HepG2 (cell line): Measurements from ENCODE around the gene RAET1L. TPM values are rescaled to one million over a fixed set of nuclear protein-coding genes. Genes with fewer than 3 reads are reported as not detected.
A peak's percentile ranks its signal among the peaks of the same experiment; 100 is the strongest.

Experiments
- EEA1 ChIP-seq: sonication (generic); formaldehyde crosslinking; IDR thresholded peaks from 2 replicates; pipeline ENCODE4 v1.5.1; 2020; ENCODE audit warnings: mild to moderate bottlenecking, missing genetic modification reagents, borderline replicate concordance
- GABPB1 ChIP-seq: IDR thresholded peaks from 2 replicates; pipeline ENCODE4 v1.6.1; 2016; ENCODE audit warnings: mild to moderate bottlenecking, missing genetic modification reagents, moderate library complexity, missing compliant biosample characterization
- GTF3A ChIP-seq: sonication (generic); formaldehyde crosslinking; conservative IDR thresholded peaks from 2 replicates; pipeline ENCODE4 v1.4.0; 2020; ENCODE audit warnings: mild to moderate bottlenecking, missing genetic modification reagents
- IRX3 ChIP-seq: sonication (generic); formaldehyde crosslinking; IDR thresholded peaks from 2 replicates; pipeline ENCODE4 v1.8.1; 2023; ENCODE audit warnings: mild to moderate bottlenecking, low read depth, missing genetic modification reagents, borderline replicate concordance
- ISL2 ChIP-seq: sonication (generic); formaldehyde crosslinking; IDR thresholded peaks from 2 replicates; pipeline ENCODE4 v1.5.0; 2020; ENCODE audit warnings: missing genetic modification reagents
- MED1 ChIP-seq: sonication (generic); formaldehyde crosslinking; IDR thresholded peaks from 2 replicates; pipeline ENCODE4 v1.4.0; 2020; ENCODE audit warnings: missing genetic modification reagents
- NRL ChIP-seq: sonication (generic); formaldehyde crosslinking; IDR thresholded peaks from 2 replicates; pipeline ENCODE4 v1.5.0; 2020; ENCODE audit warnings: missing genetic modification reagents, mild to moderate bottlenecking, moderate library complexity, borderline replicate concordance
- SMAD1 ChIP-seq: sonication (generic); formaldehyde crosslinking; IDR thresholded peaks from 2 replicates; pipeline ENCODE4 v1.4.0; 2020; ENCODE audit warnings: missing genetic modification reagents, low read depth, mild to moderate bottlenecking, borderline replicate concordance
- TEAD3 ChIP-seq: optimal IDR thresholded peaks from 2 replicates; pipeline ENCODE3; 2016; ENCODE audit warnings: borderline replicate concordance
- ZBTB38 ChIP-seq: sonication (generic); formaldehyde crosslinking; IDR thresholded peaks from 2 replicates; pipeline ENCODE4 v1.5.1; 2020; ENCODE audit warnings: mild to moderate bottlenecking, missing genetic modification reagents
- ZFX ChIP-seq: sonication (generic); formaldehyde crosslinking; IDR thresholded peaks from 2 replicates; pipeline ENCODE4 v1.4.0; 2020; ENCODE audit warnings: mild to moderate bottlenecking, low read depth, missing genetic modification reagents, moderate library complexity
- ZNF441 ChIP-seq: sonication (generic); formaldehyde crosslinking; IDR thresholded peaks from 2 replicates; pipeline ENCODE4 v1.7.0; 2021; ENCODE audit warnings: missing genetic modification reagents, borderline replicate concordance
- ZNF468 ChIP-seq: sonication (generic); formaldehyde crosslinking; IDR thresholded peaks from 2 replicates; pipeline ENCODE4 v1.8.0; 2022; ENCODE audit warnings: mild to moderate bottlenecking, moderate library complexity, missing genetic modification reagents
- ZNF777 ChIP-seq: sonication (generic); formaldehyde crosslinking; IDR thresholded peaks from 2 replicates; pipeline ENCODE4 v1.4.0; 2020; ENCODE audit warnings: missing genetic modification reagents
- ZSCAN9 ChIP-seq: IDR thresholded peaks from 2 replicates; pipeline ENCODE4 v1.6.1; 2016; ENCODE audit warnings: borderline replicate concordance
- polyA plus RNA-seq, 8 experiments: library from polyadenylated mRNA; depleted of rRNA in 3 of 8; stranded (reverse) in 7 of 8; unstranded in 1 of 8; fragments of >200 nt; fragmentation: Illumina TruSeq in 4 of 8; extraction: Trizol in 4 of 8; gene quantifications; 2 replicates each; pipeline versions ENCODE4 v1.2.1 to v1.2.3, GENCODE V29; 2011 to 2016; ENCODE audit warnings: low read depth in 4 of 8, missing spikeins in 1 of 8, mixed read lengths in 1 of 8; ENCODE audit not compliant: insufficient read depth in 1 of 8
- total RNA-seq, 5 experiments: library from RNA; depleted of rRNA; stranded (reverse); fragments of >200 nt; fragmentation: Illumina TruSeq; extraction: Trizol; gene quantifications; 2 replicates each; pipeline ENCODE4 v1.2.3, GENCODE V29; 2016; ENCODE audit warnings: low read depth in 1 of 5
- TF ChIP-seq, protein P1 (sequence below): sonication (generic); formaldehyde crosslinking; IDR thresholded peaks from 2 replicates; pipeline ENCODE4 v1.8.0; 2022; ENCODE audit warnings: mild to moderate bottlenecking, missing genetic modification reagents, moderate library complexity
- TF ChIP-seq, protein P2 (sequence below): sonication (generic); formaldehyde crosslinking; IDR thresholded peaks from 2 replicates; pipeline ENCODE4 v1.4.0; 2020; ENCODE audit warnings: missing genetic modification reagents
- TF ChIP-seq, protein P3 (sequence below): sonication (generic); formaldehyde crosslinking; IDR thresholded peaks from 2 replicates; pipeline ENCODE4 v1.5.0; 2020; ENCODE audit warnings: missing genetic modification reagents
- TF ChIP-seq, protein P4 (sequence below), 2 experiments: sonication (generic) in 1 of 2; formaldehyde crosslinking in 1 of 2; IDR thresholded peaks; 2 replicates each; pipeline versions ENCODE4 v1.4.0 to v1.6.1; 2018 to 2020; ENCODE audit warnings: missing genetic modification reagents in 2 of 2, borderline replicate concordance in 1 of 2, low read depth in 1 of 2, mild to moderate bottlenecking in 1 of 2, missing biosample characterization in 1 of 2

RAET1L gene
- total and polyA plus RNA-seq, 2 of the 13 experiments (the other 11 are each of a cell fraction or from before 2014, with no cell fraction given), result not detected

DNA sequence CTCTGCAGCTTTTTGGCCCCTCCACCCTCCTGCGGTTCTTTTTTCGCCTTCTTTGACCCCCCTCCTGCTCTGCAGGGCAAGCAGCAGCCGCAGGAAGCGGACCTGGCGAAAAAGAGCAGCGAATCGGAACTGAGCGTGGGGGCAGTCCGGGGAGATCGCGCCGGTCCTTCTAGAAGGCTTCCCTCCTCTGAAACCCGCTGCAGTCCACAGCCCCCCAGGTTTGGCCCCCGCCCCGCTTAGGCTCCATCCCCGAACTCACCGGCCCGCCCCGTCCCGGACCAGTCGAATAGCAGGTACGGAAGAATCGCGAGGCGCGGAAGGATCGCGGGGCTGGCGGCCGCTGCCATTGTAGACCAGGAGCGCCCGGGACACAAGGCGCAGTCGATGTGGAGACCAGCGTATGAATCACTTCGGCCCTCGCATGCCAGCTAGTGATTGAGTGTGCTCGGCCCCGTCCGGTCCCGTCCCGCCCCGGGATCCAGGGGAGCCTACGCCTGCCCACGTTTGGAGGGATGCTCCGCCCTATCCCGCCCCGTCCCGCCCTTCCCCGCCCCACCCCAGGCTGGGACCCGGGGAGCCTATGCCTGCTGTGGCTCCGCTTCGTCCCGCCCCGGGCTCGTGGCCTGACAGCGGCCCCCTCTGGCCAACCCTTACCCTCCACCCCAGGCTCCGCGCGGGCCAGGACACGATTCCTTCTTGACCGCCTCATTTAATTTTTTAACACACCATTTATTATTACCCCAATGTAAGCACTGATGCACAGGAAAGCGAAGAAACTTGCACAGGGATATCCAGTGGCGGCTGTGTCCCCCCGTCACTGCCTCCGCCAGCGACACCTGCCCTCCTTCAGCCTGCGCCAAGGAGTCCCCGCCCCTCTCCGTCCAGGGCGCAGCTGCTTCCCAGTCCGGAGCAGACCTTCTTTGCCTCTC, 43.7 kb upstream of the RAET1L start, which contains the start of gene ULBP3 (continued):
- TF ChIP-seq, protein P1, sequence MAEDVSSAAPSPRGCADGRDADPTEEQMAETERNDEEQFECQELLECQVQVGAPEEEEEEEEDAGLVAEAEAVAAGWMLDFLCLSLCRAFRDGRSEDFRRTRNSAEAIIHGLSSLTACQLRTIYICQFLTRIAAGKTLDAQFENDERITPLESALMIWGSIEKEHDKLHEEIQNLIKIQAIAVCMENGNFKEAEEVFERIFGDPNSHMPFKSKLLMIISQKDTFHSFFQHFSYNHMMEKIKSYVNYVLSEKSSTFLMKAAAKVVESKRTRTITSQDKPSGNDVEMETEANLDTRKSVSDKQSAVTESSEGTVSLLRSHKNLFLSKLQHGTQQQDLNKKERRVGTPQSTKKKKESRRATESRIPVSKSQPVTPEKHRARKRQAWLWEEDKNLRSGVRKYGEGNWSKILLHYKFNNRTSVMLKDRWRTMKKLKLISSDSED, result no peak
- TF ChIP-seq, protein P2, sequence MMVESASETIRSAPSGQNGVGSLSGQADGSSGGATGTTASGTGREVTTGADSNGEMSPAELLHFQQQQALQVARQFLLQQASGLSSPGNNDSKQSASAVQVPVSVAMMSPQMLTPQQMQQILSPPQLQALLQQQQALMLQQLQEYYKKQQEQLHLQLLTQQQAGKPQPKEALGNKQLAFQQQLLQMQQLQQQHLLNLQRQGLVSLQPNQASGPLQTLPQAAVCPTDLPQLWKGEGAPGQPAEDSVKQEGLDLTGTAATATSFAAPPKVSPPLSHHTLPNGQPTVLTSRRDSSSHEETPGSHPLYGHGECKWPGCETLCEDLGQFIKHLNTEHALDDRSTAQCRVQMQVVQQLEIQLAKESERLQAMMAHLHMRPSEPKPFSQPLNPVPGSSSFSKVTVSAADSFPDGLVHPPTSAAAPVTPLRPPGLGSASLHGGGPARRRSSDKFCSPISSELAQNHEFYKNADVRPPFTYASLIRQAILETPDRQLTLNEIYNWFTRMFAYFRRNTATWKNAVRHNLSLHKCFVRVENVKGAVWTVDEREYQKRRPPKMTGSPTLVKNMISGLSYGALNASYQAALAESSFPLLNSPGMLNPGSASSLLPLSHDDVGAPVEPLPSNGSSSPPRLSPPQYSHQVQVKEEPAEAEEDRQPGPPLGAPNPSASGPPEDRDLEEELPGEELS, result no peak
- TF ChIP-seq ZNF468 (CRISPR knock-in tag) (no peak), TEAD3 (CRISPR knock-in tag) (peak; percentile 15), ZBTB38 (CRISPR knock-in tag) (0 out of 2 replicates have a peak, but pooled peaks have one; percentile 43), GTF3A (CRISPR knock-in tag) (no peak), ZSCAN9 (no peak), MED1 (CRISPR knock-in tag) (no peak), SMAD1 (no peak), ISL2 (CRISPR knock-in tag) (no peak), ZNF441 (CRISPR knock-in tag) (no peak), NRL (CRISPR knock-in tag) (no peak), GABPB1 (CRISPR knock-in tag) (peak; percentile 59; the same call in 1 of the 2 replicates), ZNF777 (CRISPR knock-in tag) (peak; percentile 65), EEA1 (CRISPR knock-in tag) (no peak), IRX3 (CRISPR knock-in tag) (no peak), ZFX (CRISPR knock-in tag) (0 out of 2 replicates have a peak, but pooled peaks have one; percentile 22)
- TF ChIP-seq, protein P3, sequence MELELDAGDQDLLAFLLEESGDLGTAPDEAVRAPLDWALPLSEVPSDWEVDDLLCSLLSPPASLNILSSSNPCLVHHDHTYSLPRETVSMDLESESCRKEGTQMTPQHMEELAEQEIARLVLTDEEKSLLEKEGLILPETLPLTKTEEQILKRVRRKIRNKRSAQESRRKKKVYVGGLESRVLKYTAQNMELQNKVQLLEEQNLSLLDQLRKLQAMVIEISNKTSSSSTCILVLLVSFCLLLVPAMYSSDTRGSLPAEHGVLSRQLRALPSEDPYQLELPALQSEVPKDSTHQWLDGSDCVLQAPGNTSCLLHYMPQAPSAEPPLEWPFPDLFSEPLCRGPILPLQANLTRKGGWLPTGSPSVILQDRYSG (CRISPR knock-in tag), result no peak
- TF ChIP-seq, protein P4, sequence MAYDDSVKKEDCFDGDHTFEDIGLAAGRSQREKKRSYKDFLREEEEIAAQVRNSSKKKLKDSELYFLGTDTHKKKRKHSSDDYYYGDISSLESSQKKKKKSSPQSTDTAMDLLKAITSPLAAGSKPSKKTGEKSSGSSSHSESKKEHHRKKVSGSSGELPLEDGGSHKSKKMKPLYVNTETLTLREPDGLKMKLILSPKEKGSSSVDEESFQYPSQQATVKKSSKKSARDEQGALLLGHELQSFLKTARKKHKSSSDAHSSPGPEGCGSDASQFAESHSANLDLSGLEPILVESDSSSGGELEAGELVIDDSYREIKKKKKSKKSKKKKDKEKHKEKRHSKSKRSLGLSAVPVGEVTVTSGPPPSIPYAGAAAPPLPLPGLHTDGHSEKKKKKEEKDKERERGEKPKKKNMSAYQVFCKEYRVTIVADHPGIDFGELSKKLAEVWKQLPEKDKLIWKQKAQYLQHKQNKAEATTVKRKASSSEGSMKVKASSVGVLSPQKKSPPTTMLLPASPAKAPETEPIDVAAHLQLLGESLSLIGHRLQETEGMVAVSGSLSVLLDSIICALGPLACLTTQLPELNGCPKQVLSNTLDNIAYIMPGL (CRISPR knock-in tag; IDR thresholded peaks at IDR 0.05; ENCODE audit: borderline replicate concordance in 1 of 2, low read depth in 1 of 2), result no peak
